HepG2 (cell line): ENCODE results near the gene CADPS2.

ENCODE experiments used
- BRD4 ChIP-seq: sonication (generic); formaldehyde crosslinking; IDR thresholded peaks from 2 replicates; pipeline ENCODE4 v1.4.0; 2020; ENCODE audit warnings: missing genetic modification reagents
- FOXK2 ChIP-seq: fragments of 450-650 bp; IDR thresholded peaks from 2 replicates; pipeline ENCODE4 v1.6.1; 2016
- FOXP1 ChIP-seq, 2 experiments: fragments of 450-650 bp in 1 of 2; IDR thresholded peaks; 2 replicates each; pipeline ENCODE4 v1.6.1; 2017 to 2018; ENCODE audit warnings: antibody characterized with exemption in 1 of 2
- HMGXB4 ChIP-seq, 2 experiments: sonication (generic) in 1 of 2; formaldehyde crosslinking in 1 of 2; IDR thresholded peaks; 2 replicates each; pipeline versions ENCODE4 v1.4.0 to v1.6.1; 2018 to 2020; ENCODE audit warnings: missing genetic modification reagents in 2 of 2, borderline replicate concordance in 1 of 2, low read depth in 1 of 2, mild to moderate bottlenecking in 1 of 2, missing biosample characterization in 1 of 2
- KLF9 ChIP-seq: IDR thresholded peaks from 2 replicates; pipeline ENCODE4 v1.6.1; 2016; ENCODE audit warnings: low read depth
- STAG1 ChIP-seq: sonication (generic); formaldehyde crosslinking; IDR thresholded peaks from 2 replicates; pipeline ENCODE4 v1.4.0; 2020; ENCODE audit warnings: missing genetic modification reagents
- TP53 ChIP-seq: sonication (generic); formaldehyde crosslinking; conservative IDR thresholded peaks from 2 replicates; pipeline ENCODE4 v1.4.0; 2020; ENCODE audit warnings: missing genetic modification reagents
- U2AF2 ChIP-seq: fragments of 200-400 bp; formaldehyde crosslinking; IDR thresholded peaks from 2 replicates; pipeline ENCODE4 v1.6.1; 2017; ENCODE audit warnings: low read depth, mild to moderate bottlenecking, low read length
- ZBTB33 ChIP-seq: sonication (generic); formaldehyde crosslinking; IDR thresholded peaks from 2 replicates; pipeline ENCODE4 v1.4.0; 2020; ENCODE audit warnings: missing genetic modification reagents
- ZSCAN22 ChIP-seq: sonication (generic); formaldehyde crosslinking; IDR thresholded peaks from 2 replicates; pipeline ENCODE4 v1.4.0; 2020; ENCODE audit warnings: mild to moderate bottlenecking, missing genetic modification reagents

DNA sequence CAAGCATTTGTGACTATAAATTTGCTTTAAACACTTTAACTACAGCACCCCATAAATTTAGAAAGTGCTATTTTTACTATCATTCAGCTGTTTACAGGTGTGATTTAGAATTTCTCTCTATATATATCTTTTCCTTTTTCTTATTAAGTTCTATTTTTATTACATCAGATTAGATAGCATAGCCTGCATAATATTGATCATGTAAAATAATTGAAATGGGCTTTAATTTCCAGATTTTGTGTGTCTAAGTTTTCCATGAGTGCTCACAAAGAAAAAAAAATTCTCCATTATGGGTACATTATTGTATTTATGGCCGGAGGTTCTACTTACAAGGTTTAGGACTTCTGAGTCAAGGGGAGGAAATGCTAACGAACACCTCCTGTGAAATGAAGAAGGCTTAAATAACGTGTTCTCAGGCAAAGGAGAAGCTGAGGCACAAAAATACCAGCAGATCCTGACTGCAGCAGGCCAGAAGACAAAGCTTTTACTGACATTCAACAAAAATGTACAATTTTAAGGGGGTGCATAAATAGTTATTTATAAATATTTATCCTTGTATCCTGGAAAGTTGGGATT lies 301.5 kb downstream of the CADPS2 start:
- TF ChIP-seq ZSCAN22 (CRISPR knock-in tag) (no peak), FOXP1 (IDR thresholded peaks at IDR 0.05) (no peak), FOXP1 (CRISPR knock-in tag; IDR thresholded peaks at IDR 0.05) (no peak), ZBTB33 (CRISPR knock-in tag) (no peak), HMGXB4 (CRISPR knock-in tag; IDR thresholded peaks at IDR 0.05; ENCODE audit: borderline replicate concordance in 1 of 2, low read depth in 1 of 2) (no peak), KLF9 (CRISPR knock-in tag) (no peak), U2AF2 (no peak), TP53 (CRISPR knock-in tag) (no peak), STAG1 (CRISPR knock-in tag) (no peak), FOXK2 (no peak), BRD4 (CRISPR knock-in tag) (no peak)
